Endothelial cell of umbilical vein (primary cell): ENCODE measurements around the gene CAMTA1. TPM values are rescaled to one million over a fixed set of nuclear protein-coding genes. Genes with fewer than 3 reads are reported as not detected.

ENCODE experiments used
- BruUV-seq: library from RNA; stranded (reverse); fragments of 400-500 nt; replicated peaks from 2 replicates; lab custom pipeline; 2021; lab: Mats Ljungman, UMichigan
- CTCF ChIA-PET: fragments of 300-600, 350-600 bp; sonication (Branson Sonifier 250); formaldehyde crosslinking; loops from one replicate; lab custom pipeline; 2021; ENCODE audit warnings: antibody characterized with exemption, inconsistent platforms; lab: Charles Lee
- POLR2A ChIA-PET: fragments of 300-600, 350-600 bp; sonication (Branson Sonifier 250); formaldehyde crosslinking; loops from one replicate; lab custom pipeline; 2021; ENCODE audit warnings: antibody characterized with exemption, inconsistent platforms; lab: Charles Lee
- DNase-seq: peaks from one replicate; pipeline ENCODE4 v3.0.0-alpha.2; 2011; ENCODE audit warnings: low read depth, low spot score
- FAIRE-seq: peaks from 2 replicates; lab custom pipeline; 2011; peaks lifted over from hg19 to GRCh38; lab: Jason Lieb, UNC
- H2AFZ ChIP-seq: 2 replicates; pipeline ENCODE4 v1.6.0; 2012; ENCODE audit warnings: low read depth, low read length, control low read depth, inconsistent platforms
- H3K27ac ChIP-seq: 2 replicates; pipeline ENCODE4 v1.5.1; 2011; ENCODE audit warnings: low read depth, mild to moderate bottlenecking, control low read depth, low read length, moderate library complexity; ENCODE audit not compliant: insufficient read depth
- H3K27me3 ChIP-seq, 2 experiments: 2 replicates each; pipeline versions ENCODE4 v1.6.0 to v1.6.1; 2011; ENCODE audit warnings: low read length in 2 of 2, mixed read lengths in 1 of 2; ENCODE audit not compliant: control insufficient read depth in 2 of 2, insufficient read depth in 2 of 2
- H3K36me3 ChIP-seq, 2 experiments: 2 replicates in 1 of 2; 3 replicates in 1 of 2; pipeline ENCODE4 v1.5.1; 2011; ENCODE audit warnings: low read length in 2 of 2, mild to moderate bottlenecking in 1 of 2, moderate library complexity in 1 of 2; ENCODE audit not compliant: control insufficient read depth in 2 of 2, insufficient read depth in 2 of 2; ENCODE audit errors: extremely low read depth in 1 of 2
- H3K4me1 ChIP-seq: 3 replicates; pipeline ENCODE4 v1.5.1; 2011; ENCODE audit warnings: mild to moderate bottlenecking, low read length; ENCODE audit not compliant: control insufficient read depth, insufficient read depth; ENCODE audit errors: extremely low read depth
- H3K4me2 ChIP-seq: 2 replicates; pipeline ENCODE4 v1.6.1; 2011; ENCODE audit warnings: low read length, control low read depth, mixed read lengths; ENCODE audit not compliant: insufficient read depth
- H3K4me3 ChIP-seq, 3 experiments: fragments of 200-600 bp in 1 of 3; sonication (generic), shearing (Covaris generic) in 1 of 3; replicated peaks in 1 of 3; 2 replicates each; pipeline ENCODE4 v1.5.1; 2011 to 2016; ENCODE audit warnings: control low read depth in 3 of 3, low read length in 3 of 3, mild to moderate bottlenecking in 2 of 3, inconsistent platforms in 1 of 3, low read depth in 1 of 3, moderate library complexity in 1 of 3; ENCODE audit not compliant: insufficient read depth in 1 of 3
- H3K79me2 ChIP-seq: 2 replicates; pipeline ENCODE4 v1.6.0; 2012; ENCODE audit warnings: low read length, inconsistent platforms; ENCODE audit not compliant: control insufficient read depth, insufficient read depth
- H3K9ac ChIP-seq: replicated peaks from 2 replicates; pipeline ENCODE3; 2011; ENCODE audit warnings: low read length, control low read depth; ENCODE audit not compliant: insufficient read depth; ENCODE audit errors: extremely low read depth
- H3K9me1 ChIP-seq: replicated peaks from 3 replicates; pipeline ENCODE4 v1.6.0; 2011; ENCODE audit warnings: mild to moderate bottlenecking, low read length; ENCODE audit not compliant: control insufficient read depth, insufficient read depth; ENCODE audit errors: extremely low read depth
- H3K9me3 ChIP-seq: replicated peaks from 2 replicates; pipeline ENCODE4 v1.5.1; 2012; ENCODE audit warnings: low read length, inconsistent platforms; ENCODE audit not compliant: control insufficient read depth, insufficient read depth
- H4K20me1 ChIP-seq: replicated peaks from 2 replicates; pipeline ENCODE3; 2011; ENCODE audit warnings: mild to moderate bottlenecking, low read length; ENCODE audit not compliant: control insufficient read depth, insufficient read depth; ENCODE audit errors: extremely low read depth
- EZH2 ChIP-seq: IDR thresholded peaks from 2 replicates; pipeline ENCODE4 v1.6.1; 2012; ENCODE audit warnings: borderline replicate concordance, low read depth, mild to moderate bottlenecking, moderate library complexity, low read length, inconsistent platforms; ENCODE audit not compliant: severe bottlenecking
- GATA2 ChIP-seq: IDR thresholded peaks from 2 replicates; pipeline ENCODE4 v1.7.0; 2011; ENCODE audit warnings: low read depth, mild to moderate bottlenecking, moderate library complexity, mixed read lengths, low read length; ENCODE audit not compliant: insufficient read length, insufficient read depth
- JUN ChIP-seq: IDR thresholded peaks from 2 replicates; pipeline ENCODE4 v1.6.1; 2011; ENCODE audit warnings: borderline replicate concordance, low read depth; ENCODE audit not compliant: insufficient read length, insufficient read depth
- MAX ChIP-seq: IDR thresholded peaks from 2 replicates; pipeline ENCODE4 v1.6.1; 2011; ENCODE audit not compliant: insufficient read depth, insufficient read length
- MYC ChIP-seq: IDR thresholded peaks from one replicate; pipeline ENCODE4 v1.6.1; 2011; ENCODE audit warnings: mild to moderate bottlenecking, low read depth, low read length
- POLR2A ChIP-seq: IDR thresholded peaks from 2 replicates; pipeline ENCODE4 v1.6.1; 2012; ENCODE audit warnings: low read depth, mild to moderate bottlenecking, control low read depth, low read length
- POLR2AphosphoS5 ChIP-seq: IDR thresholded peaks from 2 replicates; pipeline ENCODE4 v1.6.1; 2012; ENCODE audit warnings: low read depth, mild to moderate bottlenecking, control low read depth, low read length, moderate library complexity; ENCODE audit not compliant: insufficient read depth
- dilution Hi-C: fragments of 300-500 bp; cut with MboI; formaldehyde crosslinking; loops from one replicate; pipeline ENCODE4 v1.15.0; 2019; ENCODE audit warnings: low sequenced_read_pairs; ENCODE audit not compliant: extremely low pct_ligation_motif_present
- intact Hi-C: fragments of 100-400 bp; cut with micrococcal nuclease; formaldehyde crosslinking; loops from one replicate; pipeline ENCODE4 v1.10.0; 2022
- polyA plus RNA-seq, 4 experiments: library from polyadenylated mRNA; depleted of rRNA in 3 of 4; stranded (reverse) in 3 of 4; unstranded in 1 of 4; fragments of >200 nt; gene quantifications; 2 replicates each; pipeline versions ENCODE4 v1.2.1 to v1.2.3, GENCODE V29; 2011 to 2012; ENCODE audit warnings: missing spikeins in 1 of 4
- total RNA-seq: library from RNA; stranded (reverse); gene quantifications from 2 replicates; pipeline ENCODE4 v1.2.3, GENCODE V29; 2021
- TF ChIP-seq, protein P1 (sequence below), 2 donors: IDR thresholded peaks; 1 replicate in 1 of 2; 2 replicates in 1 of 2; pipeline ENCODE4 v1.5.1; 2011; ENCODE audit warnings: low read length in 2 of 2, mild to moderate bottlenecking in 2 of 2, moderate library complexity in 2 of 2, control low read depth in 1 of 2, inconsistent platforms in 1 of 2, low read depth in 1 of 2; ENCODE audit not compliant: insufficient read depth in 1 of 2; ENCODE audit errors: extremely low read depth in 1 of 2

CAMTA1 gene
- total and polyA plus RNA-seq, 2 donors (not counting 3 experiments of a cell fraction or from before 2014, with no cell fraction given): 50.8 to 92.7 TPM

- no peaks in the 10 kb centered on the region for H3K27me3 ChIP-seq
- intact Hi-C loops (no loop called here), dilution Hi-C loops (no loop called here)
- no peak overlapping the region for H3K4me3 ChIP-seq
- ChIA-PET CTCF (no interaction called here), POLR2A (no interaction called here)
- no TSS peak for BruUV-seq
- H4K20me1 ChIP-seq: no peaks in the 10 kb centered on the region
- no peaks in the 10 kb centered on the region for H3K4me1 ChIP-seq
- no peaks in the 10 kb centered on the region for H3K79me2 ChIP-seq
- no peak overlapping the region for H2AFZ ChIP-seq
- no peak for FAIRE-seq
- TF ChIP-seq GATA2: no peak
- no peak for TF ChIP-seq POLR2AphosphoS5
- no peak for TF ChIP-seq POLR2A
- TF ChIP-seq MAX: no peak
- TF ChIP-seq, protein P1, sequence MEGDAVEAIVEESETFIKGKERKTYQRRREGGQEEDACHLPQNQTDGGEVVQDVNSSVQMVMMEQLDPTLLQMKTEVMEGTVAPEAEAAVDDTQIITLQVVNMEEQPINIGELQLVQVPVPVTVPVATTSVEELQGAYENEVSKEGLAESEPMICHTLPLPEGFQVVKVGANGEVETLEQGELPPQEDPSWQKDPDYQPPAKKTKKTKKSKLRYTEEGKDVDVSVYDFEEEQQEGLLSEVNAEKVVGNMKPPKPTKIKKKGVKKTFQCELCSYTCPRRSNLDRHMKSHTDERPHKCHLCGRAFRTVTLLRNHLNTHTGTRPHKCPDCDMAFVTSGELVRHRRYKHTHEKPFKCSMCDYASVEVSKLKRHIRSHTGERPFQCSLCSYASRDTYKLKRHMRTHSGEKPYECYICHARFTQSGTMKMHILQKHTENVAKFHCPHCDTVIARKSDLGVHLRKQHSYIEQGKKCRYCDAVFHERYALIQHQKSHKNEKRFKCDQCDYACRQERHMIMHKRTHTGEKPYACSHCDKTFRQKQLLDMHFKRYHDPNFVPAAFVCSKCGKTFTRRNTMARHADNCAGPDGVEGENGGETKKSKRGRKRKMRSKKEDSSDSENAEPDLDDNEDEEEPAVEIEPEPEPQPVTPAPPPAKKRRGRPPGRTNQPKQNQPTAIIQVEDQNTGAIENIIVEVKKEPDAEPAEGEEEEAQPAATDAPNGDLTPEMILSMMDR (IDR thresholded peaks at IDR 0.05; ENCODE audit: extremely low read depth in 1 of 2, insufficient read depth in 1 of 2, low read depth in 1 of 2, low read length in 2 of 2): no peak
- no peak for DNase-seq
- no peaks in the 10 kb centered on the region for H3K9me3 ChIP-seq
- no peaks in the 10 kb centered on the region for H3K36me3 ChIP-seq
- no peak overlapping the region for H3K4me2 ChIP-seq
- H3K9ac ChIP-seq: no peak overlapping the region
- no peak overlapping the region for H3K27ac ChIP-seq
- no peaks in the 10 kb centered on the region for H3K9me1 ChIP-seq
Measured at GRCh38 chr1:7236844-7237515, 451.7 kb downstream of the CAMTA1 start.

DNA sequence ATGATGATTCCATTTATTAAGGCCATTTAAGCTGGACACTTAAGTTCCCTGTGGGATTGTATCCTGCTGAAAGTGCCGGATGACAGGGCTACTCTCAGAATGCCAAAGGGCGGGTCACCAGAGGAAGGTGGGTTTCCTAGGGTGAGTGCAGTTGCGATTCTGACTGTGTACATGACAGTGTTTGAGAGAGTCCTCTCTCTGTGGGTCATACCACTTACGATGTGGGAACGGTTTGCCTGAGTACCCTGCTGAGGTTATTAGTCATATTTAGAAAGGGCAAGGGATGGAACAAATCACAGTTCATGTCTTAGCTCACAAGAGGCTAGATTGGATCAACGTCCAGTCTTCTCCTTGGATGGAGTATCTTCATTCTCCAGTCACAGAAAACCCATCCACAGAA is 461.9 kb downstream of the CAMTA1 start:
- no peak overlapping the region for H3K9ac ChIP-seq
- H3K4me3 ChIP-seq: no peak overlapping the region
- POLR2A ChIA-PET: no interaction called here
- intact Hi-C loops (no loop called here), dilution Hi-C loops (no loop called here)
- CTCF ChIA-PET: no interaction called here
- H3K9me3 ChIP-seq: no peaks in the 10 kb centered on the region
- H3K27ac ChIP-seq: no peak overlapping the region
- FAIRE-seq (no peak), DNase-seq (no peak)
- H4K20me1 ChIP-seq: no peaks in the 10 kb centered on the region
- no peaks in the 10 kb centered on the region for H3K9me1 ChIP-seq
- no peaks in the 10 kb centered on the region for H3K79me2 ChIP-seq
- no peaks in the 10 kb centered on the region for H3K4me1 ChIP-seq
- H3K4me2 ChIP-seq: no peak overlapping the region
- H3K27me3 ChIP-seq: no peaks in the 10 kb centered on the region
- BruUV-seq: no TSS peak
- H2AFZ ChIP-seq: no peak overlapping the region
- TF ChIP-seq, protein P1 (IDR thresholded peaks at IDR 0.05; ENCODE audit: extremely low read depth in 1 of 2, insufficient read depth in 1 of 2, low read depth in 1 of 2, low read length in 2 of 2): no peak
- TF ChIP-seq MYC (no peak), POLR2AphosphoS5 (no peak), EZH2 (no peak), JUN (no peak)
- no peaks in the 10 kb centered on the region for H3K36me3 ChIP-seq
